EH (cell line): ENCODE results near the gene KIAA1671.

Experiments used
- DNase-seq: peaks from one replicate; pipeline ENCODE4 v3.0.0-alpha.2; 2015; ENCODE audit warnings: low read depth

The KIAA1671 gene

GRCh38 chr22:25045159-25045558, 92.6 kb downstream of the KIAA1671 start:
- no peak for DNase-seq

- no peak for DNase-seq
These were observed 95.6 kb downstream of the KIAA1671 start for GRCh38 chr22:25048071-25048470.

- peak; percentile 41 for DNase-seq
These were observed 96.4 kb downstream of the KIAA1671 start for GRCh38 chr22:25048659-25049647.

DNA sequence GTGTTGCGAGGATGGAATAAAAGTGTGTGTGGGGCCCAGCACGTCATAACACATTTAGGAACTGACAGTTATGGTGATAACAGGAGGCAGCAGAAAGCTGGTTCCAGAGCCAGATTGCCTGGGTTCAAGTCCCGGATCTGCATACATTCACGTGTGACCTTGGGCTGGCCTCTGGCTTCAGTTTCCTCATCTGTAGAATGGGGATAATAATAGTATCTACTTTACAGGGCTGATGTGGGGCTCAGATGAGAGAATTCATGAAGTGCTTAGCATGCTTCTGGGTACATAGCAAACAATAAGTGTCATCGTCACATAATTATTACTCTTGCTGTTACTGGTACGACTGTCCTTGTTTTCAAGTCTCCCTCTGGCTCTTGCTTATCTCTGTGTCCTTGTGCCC, 97.3 kb downstream of the KIAA1671 start:
- no peak for DNase-seq

- DNase-seq = no peak
These were observed 98.0 kb downstream of the KIAA1671 start for GRCh38 chr22:25050566-25050965.

- DNase-seq = no peak
These were observed 98.6 kb downstream of the KIAA1671 start for GRCh38 chr22:25051073-25051472.

GRCh38 chr22:25051983-25052710, 99.6 kb downstream of the KIAA1671 start:
- DNase-seq = no peak

DNA sequence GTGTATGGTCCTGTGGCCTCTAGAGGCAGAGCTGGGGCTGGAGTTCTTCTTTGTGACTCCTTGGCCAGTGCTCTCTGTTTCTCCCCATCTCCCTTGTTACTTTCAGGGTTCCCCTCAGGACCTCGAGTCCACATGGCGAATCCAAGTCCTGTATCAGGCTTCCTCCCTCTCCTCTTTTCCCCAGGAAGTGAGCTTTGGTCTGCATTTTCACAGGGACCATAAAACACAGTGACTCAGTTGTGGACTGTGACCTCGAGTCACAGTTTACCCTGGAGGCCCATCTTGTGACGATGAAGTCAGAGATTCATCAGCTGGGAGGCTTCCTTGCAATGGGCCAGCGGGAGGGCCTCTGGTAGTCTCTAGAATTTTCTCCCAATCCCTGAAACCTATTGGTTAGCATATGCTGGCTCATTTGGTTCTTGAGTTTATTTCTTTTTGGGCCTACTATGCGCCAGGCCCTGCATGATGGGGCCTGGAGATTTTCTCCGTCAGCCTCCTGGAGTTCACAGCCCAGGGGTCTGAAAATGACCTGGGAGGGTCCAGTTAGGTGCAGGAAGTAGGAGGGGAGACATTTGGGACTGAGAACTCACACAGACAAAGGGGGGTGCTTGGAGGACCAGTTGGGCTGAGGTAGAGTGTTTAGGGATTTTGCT, 100.8 kb downstream of the KIAA1671 start:
- peak; percentile 7 for DNase-seq

DNA sequence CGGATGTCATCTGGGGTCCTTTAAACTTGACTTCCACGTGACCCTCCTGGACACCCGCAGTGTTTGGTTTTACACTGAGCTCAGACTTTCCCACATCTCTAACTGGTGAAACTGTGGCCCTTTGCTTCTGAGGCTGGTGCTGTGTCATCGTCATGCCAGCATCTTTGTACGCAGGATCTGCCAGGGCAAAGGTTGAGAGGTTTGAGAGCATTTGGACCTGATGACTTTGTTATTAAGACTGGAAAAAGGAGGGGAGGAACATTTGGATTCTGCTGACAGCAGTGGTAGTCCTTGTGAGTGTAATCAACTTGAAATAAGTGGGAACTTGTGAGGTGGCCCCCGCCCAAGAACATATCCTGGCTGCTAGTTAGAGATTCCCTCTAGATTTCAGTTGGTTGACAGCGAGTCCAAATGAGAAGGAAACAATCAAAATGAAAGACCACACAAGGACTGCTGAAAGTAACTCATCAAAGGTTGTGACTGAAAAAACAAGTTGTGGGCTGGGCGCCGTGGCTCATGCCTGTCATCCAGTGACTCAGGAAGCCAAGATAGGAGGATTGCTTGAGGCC, 102.5 kb downstream of the KIAA1671 start:
- DNase-seq = no peak

DNA sequence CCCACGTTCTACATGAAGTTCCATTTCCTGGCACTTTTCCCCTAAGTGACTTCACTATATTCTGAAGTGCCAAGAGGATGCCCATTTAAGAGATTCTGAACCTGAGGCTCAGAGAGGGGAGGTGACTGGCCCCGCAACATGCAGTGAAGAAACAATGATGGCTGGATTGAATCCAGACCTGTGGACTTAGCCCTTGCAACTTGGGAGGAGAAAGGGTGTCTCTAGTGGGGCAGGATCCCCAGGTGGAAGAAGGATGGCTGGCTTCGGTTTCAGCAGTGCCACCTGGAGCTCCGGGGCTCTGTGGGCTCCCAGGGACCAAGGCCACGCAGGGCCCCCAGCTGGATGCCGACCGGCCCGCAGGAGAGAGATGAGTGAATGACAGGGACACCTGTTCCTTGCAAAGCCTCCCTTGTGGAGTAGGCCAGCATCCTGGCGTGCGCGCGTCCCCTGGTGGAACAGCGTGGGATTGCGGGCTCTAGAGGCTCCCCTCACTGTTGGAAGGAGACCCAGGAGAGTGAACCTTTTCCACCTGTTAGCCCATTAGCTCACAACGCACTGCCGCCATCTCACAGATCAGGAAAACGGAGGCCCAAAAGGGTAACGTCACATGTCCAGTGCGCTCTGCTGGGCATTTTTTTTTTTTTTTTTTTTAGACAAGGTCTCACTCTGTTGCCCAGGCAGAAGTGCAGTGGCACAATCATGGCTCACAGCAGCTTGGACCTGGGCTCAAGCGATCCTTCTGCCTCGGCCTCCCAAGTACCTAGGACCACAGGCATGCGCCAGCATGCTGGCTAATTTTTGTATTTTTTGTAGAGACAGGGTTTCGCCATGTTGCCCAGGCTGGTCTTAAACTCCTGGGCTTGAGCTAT, 104.7 kb downstream of the KIAA1671 start:
- DNase-seq = peak; percentile 12

DNA sequence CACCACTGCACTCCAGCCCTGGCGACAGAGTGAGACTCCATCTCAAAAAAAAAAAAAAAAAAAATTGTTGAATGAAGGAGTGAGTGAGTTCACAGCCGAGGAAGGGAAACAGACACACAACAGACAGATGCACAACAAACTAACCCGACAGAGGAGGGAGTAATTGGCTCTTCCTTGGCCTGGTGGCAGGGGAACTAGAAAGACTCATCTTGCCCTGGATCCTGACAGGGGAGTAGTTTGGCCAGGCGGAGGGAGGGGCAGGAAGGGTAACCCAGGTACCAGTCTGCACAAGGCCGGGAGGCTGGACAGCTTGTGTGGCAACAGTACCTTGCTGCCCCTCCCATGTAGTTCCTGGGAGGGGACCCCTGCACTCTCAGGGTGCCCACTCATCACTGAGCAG, 106.9 kb downstream of the KIAA1671 start:
- DNase-seq = no peak

- DNase-seq = no peak
These were observed 108.1 kb downstream of the KIAA1671 start for GRCh38 chr22:25060522-25061071.

DNA sequence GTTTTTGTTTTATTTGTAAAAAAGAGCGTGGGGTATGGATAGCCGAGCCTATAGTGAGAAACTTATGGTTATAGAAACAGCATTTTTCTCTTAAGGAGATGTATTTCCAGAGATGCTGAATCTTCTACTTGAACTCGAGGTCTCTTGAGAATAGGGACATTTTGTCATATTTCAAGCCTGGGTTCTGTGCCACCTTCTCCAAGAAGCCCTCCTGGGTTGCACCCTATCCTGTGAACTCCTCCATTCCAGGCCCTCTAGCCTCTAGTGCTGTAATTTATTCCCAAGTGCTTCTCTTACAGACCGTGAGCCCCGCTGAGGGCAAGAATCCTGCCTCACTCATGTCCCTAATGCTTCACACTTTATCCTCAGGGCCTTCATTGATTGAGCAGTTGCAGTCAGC, 108.6 kb downstream of the KIAA1671 start:
- no peak for DNase-seq

GRCh38 chr22:25061605-25062376, 109.3 kb downstream of the KIAA1671 start:
- DNase-seq = no peak

DNA sequence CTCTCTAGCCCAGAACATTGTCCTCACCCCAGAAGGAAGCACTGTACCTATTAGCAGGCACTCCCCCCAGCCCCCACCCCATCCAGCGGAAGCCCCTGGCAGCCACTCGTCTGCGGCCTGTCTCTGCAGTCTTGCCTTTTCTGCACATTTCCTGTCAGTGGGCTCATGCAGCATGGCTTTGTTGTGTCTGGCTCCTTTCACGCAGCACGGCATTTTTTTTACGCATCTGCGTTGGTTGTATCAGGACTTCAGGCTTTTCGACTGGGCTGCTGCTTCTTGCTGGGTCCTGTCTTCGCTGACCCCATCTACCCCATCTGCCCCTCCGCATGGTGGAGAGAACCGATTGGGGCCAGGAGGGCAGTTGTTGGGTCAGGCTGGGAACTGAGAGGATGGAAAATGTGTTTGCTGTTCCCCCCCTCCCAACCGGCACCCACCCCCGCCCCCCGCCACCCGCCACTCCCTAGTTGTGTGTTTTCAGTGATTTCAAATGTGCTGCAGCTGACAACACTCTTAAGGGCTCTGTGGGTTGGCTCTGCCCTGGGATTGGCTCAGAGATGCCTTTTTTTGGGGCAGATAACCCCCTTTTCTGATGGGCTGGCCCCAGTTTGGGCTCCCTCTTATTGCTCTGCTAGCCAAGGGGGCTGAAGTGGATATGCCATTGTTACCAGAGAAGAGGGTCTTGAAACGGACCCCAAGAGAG, 110.0 kb downstream of the KIAA1671 start:
- DNase-seq = no peak

DNA sequence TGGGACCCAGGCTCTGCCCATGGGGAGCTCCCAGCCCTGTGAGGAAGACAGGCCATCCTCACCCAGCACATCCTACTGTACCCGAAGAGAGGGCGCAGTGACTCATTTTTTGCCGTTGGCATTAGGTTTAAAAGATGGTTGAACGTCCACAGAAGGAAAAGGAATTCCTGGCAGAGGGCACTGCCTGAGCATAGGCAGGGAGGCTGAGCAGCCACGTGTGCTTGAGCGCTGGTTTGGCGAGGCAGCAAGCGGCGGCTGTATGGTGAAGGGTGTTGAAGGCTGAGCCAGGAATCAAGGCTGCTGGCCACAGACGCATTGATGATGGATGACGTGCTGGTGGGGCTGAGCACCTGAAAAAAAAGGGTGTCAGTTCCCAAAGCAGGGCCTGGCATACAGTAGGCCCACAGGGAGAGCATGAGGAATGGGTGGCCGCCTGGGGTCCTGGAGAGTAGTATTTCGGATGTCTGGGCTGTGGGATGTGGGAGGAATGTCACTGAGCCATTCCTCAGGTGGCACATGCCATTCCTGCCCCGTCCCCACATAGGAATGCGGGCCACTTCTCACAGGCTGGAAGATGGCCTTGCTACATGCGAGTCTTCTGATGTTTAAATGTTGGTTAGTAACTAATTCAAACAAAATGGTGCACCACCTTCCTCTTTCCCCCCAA, 112.5 kb downstream of the KIAA1671 start:
- DNase-seq = no peak

DNA sequence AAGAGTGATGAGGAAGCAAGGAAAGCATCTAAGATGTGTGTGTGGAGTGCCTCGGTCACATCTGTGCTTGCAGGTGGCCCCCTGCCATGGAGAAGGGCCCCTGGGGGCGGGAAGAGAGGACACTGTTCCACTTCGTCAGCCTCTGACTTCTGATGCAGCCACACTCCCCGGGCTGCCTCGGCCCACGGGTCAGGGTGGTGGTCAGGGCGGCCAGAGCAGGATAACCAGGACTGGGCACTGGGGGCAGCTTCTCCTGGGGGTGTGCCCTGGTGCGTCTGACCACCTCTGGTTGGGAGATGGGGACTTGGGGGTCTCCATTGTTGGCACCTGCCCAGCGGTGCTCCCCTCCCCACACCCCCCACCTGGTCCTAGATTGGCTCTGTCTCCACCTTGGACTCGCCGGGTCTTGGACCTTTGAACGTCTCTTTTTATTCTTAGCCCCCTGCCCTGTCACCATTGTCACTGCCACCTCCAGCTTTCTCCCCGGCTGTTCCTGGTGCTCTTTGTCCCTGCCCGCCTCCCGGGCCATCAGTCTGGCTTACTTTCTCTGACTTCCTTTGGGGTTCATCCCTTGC, 114.4 kb downstream of the KIAA1671 start:
- DNase-seq = no peak

GRCh38 chr22:25067851-25068421, 115.4 kb downstream of the KIAA1671 start:
- no peak for DNase-seq
